Mammary epithelial cell (primary cell): ENCODE measurements around the gene MSGN1.

Experiments
- CTCF ChIP-seq, 2 donors: IDR thresholded peaks in 1 of 2; conservative IDR thresholded peaks in 1 of 2; 2 replicates each; pipeline ENCODE4 v1.5.1; 2011 to 2012; ENCODE audit warnings: inconsistent platforms in 2 of 2, low read length in 2 of 2, mild to moderate bottlenecking in 2 of 2, control low read depth in 1 of 2, low read depth in 1 of 2; ENCODE audit not compliant: insufficient read depth in 1 of 2; ENCODE audit errors: extremely low read depth in 1 of 2
- EZH2 ChIP-seq: IDR thresholded peaks from 2 replicates; pipeline ENCODE4 v1.6.1; 2012; ENCODE audit warnings: low read length, inconsistent platforms, borderline replicate concordance

GRCh38 chr2:17805166-17805565, 11.1 kb upstream of the MSGN1 start:
- TF ChIP-seq CTCF (conservative IDR thresholded peaks at IDR 0.05 in 1 of 2, IDR thresholded peaks at IDR 0.05 in 1 of 2; ENCODE audit: extremely low read depth in 1 of 2, insufficient read depth in 1 of 2, low read depth in 1 of 2, low read length in 2 of 2) (no peak), EZH2 (no peak)
